ENCODE data around the gene PSMC3IP. TPM values are rescaled to one million over a fixed set of nuclear protein-coding genes. Genes with fewer than 3 reads are reported as not detected.
"Not testable (repeated sequence)": the region's sequence is repeated elsewhere in the genome, so short reads cannot be mapped to it uniquely, and the experiment has no call there.

Gene PSMC3IP, protein sequence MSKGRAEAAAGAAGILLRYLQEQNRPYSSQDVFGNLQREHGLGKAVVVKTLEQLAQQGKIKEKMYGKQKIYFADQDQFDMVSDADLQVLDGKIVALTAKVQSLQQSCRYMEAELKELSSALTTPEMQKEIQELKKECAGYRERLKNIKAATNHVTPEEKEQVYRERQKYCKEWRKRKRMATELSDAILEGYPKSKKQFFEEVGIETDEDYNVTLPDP
- 29.8 TPM for polyA plus RNA-seq (2012; ENCODE audit: insufficient read depth, insufficient read length, low read depth)

GRCh38 chr17:42577532-42578281, at the start of gene PSMC3IP:
Gene PSMC3IP, minus strand, starts transcription at chr17:42577729. Its CDS starts 43 bp downstream, at chr17:42577686.
- DNase-seq: peak; percentile 97
- H3K4me3 ChIP-seq (ENCODE audit: low read depth, low read length): peak within 1 kb of the TSS; percentile 99
- H3K27me3 ChIP-seq: no peaks in the 10 kb centered on the region
- no peaks in the 10 kb centered on the region for H3K9me3 ChIP-seq
- peaks cover 40% of the 10 kb centered on the region for H3K36me3 ChIP-seq
- H3K4me1 ChIP-seq: no peaks in the 10 kb centered on the region; the same call in none of the 2 replicates
- peak; percentile 45 for TF ChIP-seq CTCF (IDR thresholded peaks at IDR 0.05; ENCODE audit: low read depth, low read length)

- no peak for DNase-seq
- Histone ChIP-seq H3K4me1 (peaks cover 7% of the 10 kb centered on the region), H3K9me3 (no peaks in the 10 kb centered on the region)
Measured at GRCh38 chr17:42623732-42624596, 46.4 kb upstream of the PSMC3IP start.

GRCh38 chr17:42623271-42623670, 45.7 kb upstream of the PSMC3IP start:
- DNase-seq: no peak
- H3K4me3 ChIP-seq (ENCODE audit: low read depth, low read length): no peak overlapping the region
- H3K27me3 ChIP-seq: no peaks in the 10 kb centered on the region
- peaks cover 10% of the 10 kb centered on the region for H3K4me1 ChIP-seq
- H3K9me3 ChIP-seq: no peaks in the 10 kb centered on the region
- no peaks in the 10 kb centered on the region for H3K36me3 ChIP-seq
- TF ChIP-seq CTCF (IDR thresholded peaks at IDR 0.05; ENCODE audit: low read depth, low read length): no peak

More at GRCh38 chr17:42623732-42624596, 46.4 kb upstream of the PSMC3IP start:
- peak; percentile 10; the same call in 1 of the 2 replicates for TF ChIP-seq CTCF (IDR thresholded peaks at IDR 0.05; ENCODE audit: low read depth, low read length)
- Histone ChIP-seq H3K4me3 (ENCODE audit: low read depth, low read length) (no peak overlapping the region), H3K36me3 (no peaks in the 10 kb centered on the region), H3K27me3 (no peaks in the 10 kb centered on the region)

DNA sequence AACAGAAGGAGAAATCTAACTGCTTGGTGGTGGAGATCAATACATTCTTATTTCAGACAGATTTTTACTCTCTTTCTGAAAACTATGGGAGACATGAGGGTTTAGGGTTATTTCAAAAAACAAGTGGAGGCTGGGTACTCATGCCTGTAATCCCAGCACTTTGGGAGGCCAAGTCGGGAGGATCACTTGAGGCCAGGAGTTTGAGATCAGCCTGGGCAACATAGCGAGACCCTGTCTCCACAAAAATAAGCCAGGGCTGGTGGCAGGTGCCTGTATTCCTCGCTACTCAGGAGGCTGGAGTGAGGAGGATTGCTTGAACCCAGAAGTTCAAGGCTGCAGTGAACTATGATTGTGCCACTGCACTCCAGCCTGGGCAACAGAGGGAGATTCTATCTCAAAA, 44.5 kb upstream of the PSMC3IP start:
- DNase-seq; H3K36me3 ChIP-seq; H3K27me3 ChIP-seq; H3K4me3 ChIP-seq (ENCODE audit: low read depth, low read length); H3K9me3 ChIP-seq: not testable (repeated sequence)
- peaks cover 16% of the 10 kb centered on the region for H3K4me1 ChIP-seq

DNA sequence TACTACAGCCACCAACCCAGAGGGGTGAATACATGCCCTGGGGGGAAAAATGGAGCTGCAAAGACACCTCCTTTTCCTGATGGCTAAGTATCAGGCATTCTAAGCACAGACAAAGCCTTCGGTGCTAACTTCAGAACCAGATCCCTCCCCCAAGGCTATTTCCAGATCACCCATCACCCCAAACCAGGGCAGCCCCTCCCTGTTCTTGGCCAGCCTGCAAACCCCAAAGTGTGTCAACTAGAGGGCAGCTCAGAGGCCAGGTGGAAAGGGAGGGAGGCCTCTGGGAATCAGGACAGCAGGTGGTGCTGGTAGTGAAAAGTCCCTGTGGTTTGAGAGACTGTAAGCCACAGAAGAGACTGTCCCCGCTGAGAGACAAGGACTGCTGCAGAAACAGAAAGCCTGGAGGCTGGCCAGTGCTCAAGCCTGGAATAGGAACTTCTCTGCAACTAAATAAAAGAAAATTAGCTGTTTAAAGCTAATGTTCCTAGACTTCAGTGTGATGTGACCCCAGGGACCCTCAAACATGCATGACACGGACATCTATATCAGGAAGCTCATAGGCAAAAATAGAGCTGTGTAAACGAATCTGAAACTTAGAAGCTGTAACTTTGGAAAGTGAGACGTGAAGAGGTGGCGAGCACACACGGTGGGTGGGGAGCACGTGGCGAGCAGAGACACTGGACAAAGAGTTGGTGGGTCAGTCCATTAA, 41.1 kb upstream of the PSMC3IP start:
- DNase-seq: peak; percentile 61
- H3K9me3 ChIP-seq: no peaks in the 10 kb centered on the region
- peaks cover 11% of the 10 kb centered on the region for H3K4me1 ChIP-seq
- H3K4me3 ChIP-seq (ENCODE audit: low read depth, low read length): no peak overlapping the region
- no peaks in the 10 kb centered on the region for H3K27me3 ChIP-seq
- peak; percentile 64 for TF ChIP-seq CTCF (IDR thresholded peaks at IDR 0.05; ENCODE audit: low read depth, low read length)
- peaks cover 17% of the 10 kb centered on the region for H3K36me3 ChIP-seq

GRCh38 chr17:42617956-42618431, 40.5 kb upstream of the PSMC3IP start:
- Histone ChIP-seq H3K4me1 (peaks cover 11% of the 10 kb centered on the region), H3K27me3 (no peaks in the 10 kb centered on the region), H3K9me3 (no peaks in the 10 kb centered on the region), H3K36me3 (peaks cover 23% of the 10 kb centered on the region), H3K4me3 (ENCODE audit: low read depth, low read length) (no peak overlapping the region)
- no peak for TF ChIP-seq CTCF (IDR thresholded peaks at IDR 0.05; ENCODE audit: low read depth, low read length)
- DNase-seq: peak; percentile 56

All from BE2C (cell line).